ENCODE results near the gene MICAL3. TPM values are rescaled to one million over a fixed set of nuclear protein-coding genes. Genes with fewer than 3 reads are reported as not detected.

Gene MICAL3
- total and polyA plus RNA-seq, 2 experiments from 2014 or later, result 27.3 to 76.9 TPM

DNA sequence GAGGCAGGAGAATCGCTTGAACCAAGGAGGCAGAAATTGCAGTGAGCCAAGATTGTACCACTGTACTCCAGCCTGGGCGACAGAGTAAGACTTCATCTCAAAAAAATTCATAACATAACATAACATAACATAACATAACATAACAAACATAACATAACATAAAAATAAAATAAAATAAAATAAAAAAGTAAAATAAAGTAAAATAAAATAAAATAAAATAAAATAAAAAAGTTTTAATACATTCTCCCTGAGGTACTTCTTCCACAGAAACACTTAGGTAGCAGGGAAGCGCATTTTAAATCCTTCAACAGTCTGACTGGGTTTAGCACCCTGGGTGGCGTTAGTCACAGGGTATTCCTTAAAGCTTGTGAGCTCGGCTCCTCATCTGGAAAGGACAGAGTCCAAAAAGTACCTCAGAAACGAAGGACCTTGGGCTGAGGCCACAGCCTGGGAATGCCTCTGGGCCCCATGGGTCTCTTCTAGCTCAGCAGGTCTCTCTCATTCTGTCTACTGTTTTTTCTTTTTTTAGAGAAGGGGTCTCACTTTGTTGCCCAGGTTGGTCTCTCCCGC is 41.7 kb downstream of the MICAL3 start:
- DNase-seq (ENCODE audit: low read depth in 1 of 2, low spot score in 1 of 2), result no peak

DNA sequence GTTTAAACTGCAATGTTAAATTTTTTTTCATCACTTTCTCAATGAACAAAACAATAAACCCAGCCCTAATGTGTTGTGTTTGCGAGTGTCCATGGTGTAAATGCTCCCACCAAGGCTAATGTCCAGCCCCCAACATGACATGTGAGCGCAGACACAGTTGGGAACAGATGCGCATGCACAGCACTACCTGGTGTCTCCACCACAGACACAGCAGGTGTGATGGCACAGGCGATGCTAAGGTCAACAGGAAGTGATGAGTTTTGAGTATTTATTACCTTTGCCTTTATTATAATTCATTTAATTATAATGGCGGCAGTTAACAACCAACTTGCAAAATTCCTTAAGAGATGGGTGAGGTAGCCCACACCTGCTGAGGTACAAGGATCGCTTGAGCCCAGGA is 42.9 kb downstream of the MICAL3 start:
- H3K27me3 ChIP-seq, result no peaks in the 10 kb centered on the region
- peaks cover 19% of the 10 kb centered on the region for H3K4me1 ChIP-seq (ENCODE audit: low read depth)
- H3K9me3 ChIP-seq (ENCODE audit: low read depth), result no peaks in the 10 kb centered on the region
- H3K36me3 ChIP-seq, result no peaks in the 10 kb centered on the region
- H3K27ac ChIP-seq, result peak overlapping the region; percentile 46
- no peak overlapping the region for H3K4me3 ChIP-seq
- TF ChIP-seq CTCF (IDR thresholded peaks at IDR 0.05; ENCODE audit: low read depth, low read length), result no peak
- no peak for DNase-seq (ENCODE audit: low read depth in 1 of 2, low spot score in 1 of 2)

More for the DNA sequence above, 41.7 kb downstream of the MICAL3 start:
- no peaks in the 10 kb centered on the region for H3K36me3 ChIP-seq
- peaks cover 19% of the 10 kb centered on the region for H3K4me1 ChIP-seq (ENCODE audit: low read depth)
- H3K9me3 ChIP-seq (ENCODE audit: low read depth), result no peaks in the 10 kb centered on the region
- TF ChIP-seq CTCF (IDR thresholded peaks at IDR 0.05; ENCODE audit: low read depth, low read length), result no peak
- H3K4me3 ChIP-seq, result no peak overlapping the region
- H3K27me3 ChIP-seq, result no peaks in the 10 kb centered on the region
- H3K27ac ChIP-seq, result peak overlapping the region; percentile 46

DNA sequence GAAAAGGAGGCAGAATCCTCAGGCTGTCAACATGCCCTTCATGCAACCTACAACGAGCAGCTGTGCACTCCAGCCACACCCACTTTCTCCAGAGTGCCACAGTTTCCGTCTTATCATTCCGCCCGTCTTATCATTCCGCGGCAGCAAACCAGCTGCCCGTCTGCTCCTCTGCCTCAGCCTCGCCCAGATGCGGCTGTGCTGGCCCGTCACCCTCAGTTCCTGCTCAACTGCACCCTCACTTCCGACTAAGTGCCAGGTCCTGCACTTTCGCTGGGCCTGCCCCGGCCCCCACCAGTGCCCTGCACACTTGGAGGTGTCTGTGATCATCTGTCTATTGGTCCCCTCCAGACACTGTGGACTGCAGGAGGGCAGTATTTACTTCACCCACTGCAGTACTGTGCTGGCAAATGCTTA is 43.7 kb downstream of the MICAL3 start:
- Histone ChIP-seq H3K27ac (peak overlapping the region; percentile 76), H3K4me1 (ENCODE audit: low read depth) (peaks cover 19% of the 10 kb centered on the region), H3K9me3 (ENCODE audit: low read depth) (no peaks in the 10 kb centered on the region), H3K4me3 (no peak overlapping the region), H3K36me3 (no peaks in the 10 kb centered on the region), H3K27me3 (no peaks in the 10 kb centered on the region)
- peak; percentile 53 to 56 for DNase-seq (ENCODE audit: low read depth in 1 of 2, low spot score in 1 of 2)
- no peak for TF ChIP-seq CTCF (IDR thresholded peaks at IDR 0.05; ENCODE audit: low read depth, low read length)

- Histone ChIP-seq H3K27me3 (no peaks in the 10 kb centered on the region), H3K27ac (peak overlapping the region; percentile 76), H3K36me3 (no peaks in the 10 kb centered on the region), H3K4me1 (ENCODE audit: low read depth) (peaks cover 19% of the 10 kb centered on the region), H3K4me3 (no peak overlapping the region), H3K9me3 (ENCODE audit: low read depth) (no peaks in the 10 kb centered on the region)
- DNase-seq (ENCODE audit: low read depth in 1 of 2, low spot score in 1 of 2), result peak in 1 of 2 donors; percentile 42
- no peak for TF ChIP-seq CTCF (IDR thresholded peaks at IDR 0.05; ENCODE audit: low read depth, low read length)
These were observed 44.3 kb downstream of the MICAL3 start for GRCh38 chr22:17980015-17980590.

DNA sequence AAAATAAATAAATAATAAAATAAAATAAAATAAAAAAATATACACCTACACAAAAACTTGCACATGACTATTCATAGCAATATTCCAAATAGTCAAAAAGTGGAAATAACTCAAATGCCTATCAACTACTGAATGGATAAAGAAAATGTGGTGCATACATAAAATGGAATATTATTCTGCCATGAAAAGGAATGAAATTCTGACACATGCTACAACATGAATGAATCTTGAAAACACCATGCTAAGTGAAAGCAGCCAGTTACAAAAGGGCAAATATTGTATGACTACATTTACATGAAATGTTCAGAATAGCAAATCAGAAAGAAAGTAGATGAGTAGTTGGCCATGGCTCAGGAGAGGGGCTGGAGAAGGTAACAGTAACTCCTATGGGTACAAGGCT is 46.3 kb downstream of the MICAL3 start:
- H3K4me1 ChIP-seq (ENCODE audit: low read depth), result peaks cover 21% of the 10 kb centered on the region
- H3K36me3 ChIP-seq, result no peaks in the 10 kb centered on the region
- no peaks in the 10 kb centered on the region for H3K27me3 ChIP-seq
- no peak overlapping the region for H3K27ac ChIP-seq
- TF ChIP-seq CTCF (IDR thresholded peaks at IDR 0.05; ENCODE audit: low read depth, low read length), result no peak
- no peak for DNase-seq (ENCODE audit: low read depth in 1 of 2, low spot score in 1 of 2)
- no peaks in the 10 kb centered on the region for H3K9me3 ChIP-seq (ENCODE audit: low read depth)
- H3K4me3 ChIP-seq, result no peak overlapping the region
